ENCODE measurements around the gene UCK2.

- TF ChIP-seq CTCF (IDR thresholded peaks at IDR 0.05; ENCODE audit: low read depth, low read length, poor library complexity, severe bottlenecking) (no peak), EZH2phosphoT487 (IDR thresholded peaks at IDR 0.05; ENCODE audit: borderline replicate concordance, low read length) (no peak)
Measured at GRCh38 chr1:165937829-165938228, 110.4 kb downstream of the UCK2 start.
